DOHH2 (cell line): Measurements from ENCODE around the gene CD160.

Experiments used
- H3F3A ChIP-seq: fragments of 200-600 bp; sonication (generic), shearing (Covaris generic); 2 replicates; pipeline ENCODE4 v1.6.0; 2016; ENCODE audit warnings: antibody characterized with exemption, mild to moderate bottlenecking; ENCODE audit not compliant: control insufficient read depth, insufficient read depth
- H3K27ac ChIP-seq: fragments of 200-600 bp; sonication (generic); 2 replicates; pipeline ENCODE4 v1.5.1; 2014; ENCODE audit warnings: low read depth, mild to moderate bottlenecking, low read length, moderate library complexity
- H3K27me3 ChIP-seq: fragments of 200-600 bp; sonication (generic); 2 replicates; pipeline ENCODE4 v1.6.1; 2014; ENCODE audit warnings: mild to moderate bottlenecking, low read length, mixed read lengths; ENCODE audit not compliant: control insufficient read depth
- H3K36me3 ChIP-seq: fragments of 200-600 bp; sonication (generic); 2 replicates; pipeline ENCODE4 v1.6.1; 2014; ENCODE audit warnings: mild to moderate bottlenecking, low read length, moderate library complexity, mixed read lengths; ENCODE audit not compliant: control insufficient read depth
- H3K4me1 ChIP-seq: fragments of 200-600 bp; sonication (generic); 2 replicates; pipeline ENCODE4 v1.6.1; 2014; ENCODE audit warnings: mild to moderate bottlenecking, low read length, mixed read lengths; ENCODE audit not compliant: control insufficient read depth
- H3K4me2 ChIP-seq: fragments of 200-600 bp; sonication (generic); 2 replicates; pipeline ENCODE4 v1.6.0; 2014; ENCODE audit warnings: mild to moderate bottlenecking, low read length, moderate library complexity
- H3K4me3 ChIP-seq: fragments of 200-600 bp; sonication (generic); 2 replicates; pipeline ENCODE4 v1.5.1; 2014; ENCODE audit warnings: mild to moderate bottlenecking, low read length, mixed read lengths
- H3K79me2 ChIP-seq: fragments of 200-600 bp; sonication (generic); 2 replicates; pipeline ENCODE4 v1.6.1; 2014; ENCODE audit warnings: mild to moderate bottlenecking, low read length, mixed read lengths; ENCODE audit not compliant: control insufficient read depth
- H3K9me2 ChIP-seq: fragments of 200-600 bp; sonication (generic); replicated peaks from 2 replicates; pipeline ENCODE4 v1.6.1; 2014; ENCODE audit warnings: mild to moderate bottlenecking, low read length, mixed read lengths; ENCODE audit not compliant: control insufficient read depth
- H3K9me3 ChIP-seq: fragments of 200-600 bp; sonication (generic); 2 replicates; pipeline ENCODE4 v1.6.1; 2014; ENCODE audit warnings: antibody characterized with exemption, low read length, mixed read lengths; ENCODE audit not compliant: control insufficient read depth, insufficient read depth
- H4K20me1 ChIP-seq: fragments of 200-600 bp; sonication (generic); 2 replicates; pipeline ENCODE4 v1.6.0; 2014; ENCODE audit warnings: low read depth, mild to moderate bottlenecking, antibody characterized with exemption, low read length, moderate library complexity; ENCODE audit not compliant: control insufficient read depth, insufficient read depth
- EZH2phosphoT487 ChIP-seq: fragments of 200-600 bp; sonication (generic); IDR thresholded peaks from 2 replicates; pipeline ENCODE4 v1.6.1; 2017; ENCODE audit warnings: borderline replicate concordance, mild to moderate bottlenecking, antibody characterized with exemption, low read length, moderate library complexity, mixed read lengths
- TF ChIP-seq, protein P1 (sequence below): fragments of 200-600 bp; sonication (generic); IDR thresholded peaks from one replicate; pipeline ENCODE4 v1.5.1; 2014; ENCODE audit warnings: antibody characterized with exemption, mild to moderate bottlenecking, low read depth, low read length; ENCODE audit not compliant: poor library complexity, severe bottlenecking

Gene CD160

DNA sequence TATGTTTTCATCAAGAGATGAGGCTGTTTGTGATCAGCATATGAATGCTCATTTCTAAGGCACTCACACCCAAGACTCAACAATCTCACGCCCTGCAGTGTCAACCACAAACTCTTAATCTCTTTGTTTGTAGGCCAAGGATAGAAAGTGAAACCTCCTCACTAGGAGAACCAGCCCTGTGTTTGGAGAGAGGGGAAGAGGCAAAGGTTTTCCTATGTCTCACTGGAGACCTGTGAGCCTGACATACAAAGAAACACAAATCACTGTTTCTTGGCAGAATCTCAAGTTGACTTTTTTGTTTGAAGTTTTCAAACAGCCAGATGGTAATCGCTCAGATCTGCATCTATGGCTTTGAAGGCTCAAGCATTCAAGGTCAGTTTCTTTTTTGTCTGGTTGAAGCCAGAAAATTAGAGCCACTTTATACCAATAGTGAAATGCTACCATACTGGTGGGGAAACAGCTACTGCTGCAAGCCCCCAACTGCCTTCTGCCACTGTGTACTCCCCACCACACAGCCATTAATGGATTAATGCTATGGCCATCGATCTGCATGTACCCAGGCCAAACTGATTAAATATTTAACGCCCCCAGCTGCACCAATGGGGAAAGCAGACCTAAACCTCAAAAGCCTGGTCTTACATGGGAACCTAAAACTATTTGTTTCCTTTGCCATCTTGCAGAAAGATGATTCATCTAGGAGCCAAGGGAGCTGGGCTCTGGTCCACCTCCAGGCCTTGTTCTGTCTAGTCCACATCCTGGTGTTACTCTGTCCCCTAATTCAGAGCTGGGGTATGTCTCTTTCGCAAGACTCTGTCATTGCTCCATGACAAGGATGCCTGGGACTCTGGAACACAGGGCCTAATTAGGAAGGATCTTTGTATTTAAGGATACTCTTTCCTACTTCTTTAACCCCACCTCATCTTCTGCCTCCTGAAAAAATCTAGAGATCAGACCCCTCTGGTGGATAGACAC lies 28.4 kb upstream of the CD160 start:
- TF ChIP-seq EZH2phosphoT487, result no peak
- TF ChIP-seq, protein P1, sequence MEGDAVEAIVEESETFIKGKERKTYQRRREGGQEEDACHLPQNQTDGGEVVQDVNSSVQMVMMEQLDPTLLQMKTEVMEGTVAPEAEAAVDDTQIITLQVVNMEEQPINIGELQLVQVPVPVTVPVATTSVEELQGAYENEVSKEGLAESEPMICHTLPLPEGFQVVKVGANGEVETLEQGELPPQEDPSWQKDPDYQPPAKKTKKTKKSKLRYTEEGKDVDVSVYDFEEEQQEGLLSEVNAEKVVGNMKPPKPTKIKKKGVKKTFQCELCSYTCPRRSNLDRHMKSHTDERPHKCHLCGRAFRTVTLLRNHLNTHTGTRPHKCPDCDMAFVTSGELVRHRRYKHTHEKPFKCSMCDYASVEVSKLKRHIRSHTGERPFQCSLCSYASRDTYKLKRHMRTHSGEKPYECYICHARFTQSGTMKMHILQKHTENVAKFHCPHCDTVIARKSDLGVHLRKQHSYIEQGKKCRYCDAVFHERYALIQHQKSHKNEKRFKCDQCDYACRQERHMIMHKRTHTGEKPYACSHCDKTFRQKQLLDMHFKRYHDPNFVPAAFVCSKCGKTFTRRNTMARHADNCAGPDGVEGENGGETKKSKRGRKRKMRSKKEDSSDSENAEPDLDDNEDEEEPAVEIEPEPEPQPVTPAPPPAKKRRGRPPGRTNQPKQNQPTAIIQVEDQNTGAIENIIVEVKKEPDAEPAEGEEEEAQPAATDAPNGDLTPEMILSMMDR, result no peak
- no peaks in the 10 kb centered on the region for H3K9me2 ChIP-seq
- no peaks in the 10 kb centered on the region for H3K27me3 ChIP-seq
- H3K36me3 ChIP-seq, result no peaks in the 10 kb centered on the region
- no peaks in the 10 kb centered on the region for H3F3A ChIP-seq
- H4K20me1 ChIP-seq, result no peaks in the 10 kb centered on the region
- no peaks in the 10 kb centered on the region for H3K9me3 ChIP-seq
- no peak overlapping the region for H3K27ac ChIP-seq
- no peaks in the 10 kb centered on the region for H3K4me1 ChIP-seq
- H3K4me2 ChIP-seq, result no peak overlapping the region
- no peaks in the 10 kb centered on the region for H3K79me2 ChIP-seq
- H3K4me3 ChIP-seq, result no peak overlapping the region

DNA sequence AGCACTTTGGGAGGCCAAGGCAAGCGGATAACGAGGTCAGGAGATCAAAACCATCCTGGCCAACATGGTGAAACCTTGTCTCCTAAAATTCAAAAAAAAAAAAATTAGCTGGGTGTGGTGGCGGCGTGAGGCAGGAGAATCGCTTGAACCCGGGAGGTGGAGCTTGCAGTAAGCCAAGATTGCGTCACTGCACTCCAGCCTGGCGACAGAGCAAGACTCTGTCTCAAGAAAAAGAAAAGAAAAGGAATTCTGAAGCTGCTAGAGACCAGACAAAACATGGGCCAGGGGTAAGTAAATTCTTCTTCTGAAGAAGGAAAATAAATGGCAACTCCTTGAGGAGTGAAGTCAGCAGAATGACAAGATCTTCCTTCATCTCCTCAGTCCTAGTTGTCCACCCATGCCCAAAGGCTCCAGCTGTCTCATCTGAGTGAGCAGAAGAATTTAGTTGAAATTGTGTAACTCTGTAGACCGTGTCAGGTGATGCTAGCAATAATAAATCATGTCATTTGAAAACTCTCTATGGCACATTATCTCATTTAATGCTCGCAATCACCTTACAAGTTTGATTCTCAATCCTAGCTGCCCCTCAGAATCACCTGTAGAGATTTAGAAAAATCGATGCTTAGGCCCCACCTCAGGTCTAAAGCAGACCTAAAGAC lies 26.4 kb upstream of the CD160 start:
- H3F3A ChIP-seq, result no peaks in the 10 kb centered on the region
- TF ChIP-seq, protein P1, result no peak
- TF ChIP-seq EZH2phosphoT487, result no peak

DNA sequence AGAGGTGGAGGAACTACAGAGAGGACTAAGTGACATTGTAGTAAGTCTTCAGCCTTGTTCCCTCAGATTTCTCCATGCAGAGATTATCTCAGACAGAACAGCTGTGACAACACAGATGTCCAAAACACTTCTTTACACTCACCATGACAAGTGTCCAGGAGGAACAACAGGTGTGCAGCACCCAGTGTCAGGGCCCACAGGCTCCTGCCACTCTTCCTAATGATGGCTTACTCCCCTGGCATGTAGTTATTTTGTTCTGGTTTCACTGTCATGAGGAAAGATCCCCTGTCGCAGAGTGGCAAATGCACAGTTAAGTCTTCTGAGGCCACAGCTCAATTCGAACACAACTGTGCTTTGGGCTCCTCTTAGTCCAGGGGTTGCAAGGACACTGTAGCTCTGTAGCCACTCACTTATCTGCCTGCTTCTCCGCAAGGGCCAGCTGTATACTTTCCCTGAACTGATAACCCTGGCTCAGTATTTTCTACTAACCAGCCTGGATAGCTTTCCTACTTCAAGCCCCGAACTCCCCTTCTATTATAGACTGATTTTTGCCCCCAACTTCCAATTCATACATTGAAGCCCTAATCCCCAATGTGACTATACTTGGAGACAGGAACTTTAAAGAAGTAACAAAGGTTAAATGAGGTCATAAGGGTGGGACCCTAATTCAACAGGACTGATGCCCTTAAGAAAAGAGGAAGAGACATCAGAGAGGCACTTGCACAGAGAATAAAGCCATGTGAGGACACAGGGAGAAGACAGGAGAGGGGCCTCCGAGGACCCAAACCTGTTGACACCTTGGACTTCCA lies 23.3 kb upstream of the CD160 start:
- no peaks in the 10 kb centered on the region for H3K9me2 ChIP-seq
- no peaks in the 10 kb centered on the region for H3K36me3 ChIP-seq
- no peaks in the 10 kb centered on the region for H3F3A ChIP-seq
- H3K4me2 ChIP-seq, result no peak overlapping the region
- no peak overlapping the region for H3K4me3 ChIP-seq
- no peaks in the 10 kb centered on the region for H3K79me2 ChIP-seq
- TF ChIP-seq, protein P1, result no peak
- no peak for TF ChIP-seq EZH2phosphoT487
- H3K9me3 ChIP-seq, result no peaks in the 10 kb centered on the region
- no peaks in the 10 kb centered on the region for H3K27me3 ChIP-seq
- no peaks in the 10 kb centered on the region for H4K20me1 ChIP-seq
- H3K4me1 ChIP-seq, result no peaks in the 10 kb centered on the region
- H3K27ac ChIP-seq, result no peak overlapping the region

More for the DNA sequence above, 26.4 kb upstream of the CD160 start:
- Histone ChIP-seq H3K9me3 (no peaks in the 10 kb centered on the region), H3K27me3 (no peaks in the 10 kb centered on the region), H3K27ac (no peak overlapping the region), H3K4me1 (no peaks in the 10 kb centered on the region), H3K36me3 (no peaks in the 10 kb centered on the region), H3K4me2 (no peak overlapping the region), H4K20me1 (no peaks in the 10 kb centered on the region), H3K9me2 (no peaks in the 10 kb centered on the region), H3K79me2 (no peaks in the 10 kb centered on the region), H3K4me3 (no peak overlapping the region)
